Activated CD8-positive, alpha-beta memory T cell treated with anti-CD3 and anti-CD28 coated beads, Interleukin-2, amount 50 U/mL, for 1 hour (primary cell): ENCODE data around the gene ALOXE3.
A peak's percentile ranks its signal among the peaks of the same experiment; 100 is the strongest.

ENCODE experiments used
- DNase-seq: peaks from one replicate; pipeline ENCODE4 v3.0.0-alpha.2; 2020; ENCODE audit errors: extremely low read depth

The ALOXE3 gene

GRCh38 chr17:8153957-8154607 lies 35.8 kb upstream of the ALOXE3 start:
- DNase-seq: peak; percentile 79

- DNase-seq: no peak
Observed at GRCh38 chr17:8153525-8153956, 35.2 kb upstream of the ALOXE3 start.

GRCh38 chr17:8153031-8153451 lies 34.7 kb upstream of the ALOXE3 start:
- no peak for DNase-seq

GRCh38 chr17:8152112-8152775 lies 33.9 kb upstream of the ALOXE3 start, which contains the start of gene PER1:
PER1 (minus strand) TSS chr17:8152404; CDS start chr17:8150706, 1,698 bp downstream.
- DNase-seq: no peak

GRCh38 chr17:8151641-8152111 lies 33.4 kb upstream of the ALOXE3 start:
- no peak for DNase-seq

- peak; percentile 81 for DNase-seq
Observed at GRCh38 chr17:8151120-8151640, 32.9 kb upstream of the ALOXE3 start.

GRCh38 chr17:8150194-8151119 lies 32.1 kb upstream of the ALOXE3 start:
- DNase-seq: no peak

GRCh38 chr17:8149419-8150193 lies 31.3 kb upstream of the ALOXE3 start:
- no peak for DNase-seq

- DNase-seq: no peak
Observed at GRCh38 chr17:8148560-8148959, 30.2 kb upstream of the ALOXE3 start.

GRCh38 chr17:8147805-8148404 lies 29.6 kb upstream of the ALOXE3 start:
- no peak for DNase-seq

- DNase-seq: no peak
Observed at GRCh38 chr17:8147141-8147804, 29.0 kb upstream of the ALOXE3 start.

GRCh38 chr17:8146381-8147140 lies 28.2 kb upstream of the ALOXE3 start:
- DNase-seq: no peak

- no peak for DNase-seq
Observed at GRCh38 chr17:8145811-8146210, 27.5 kb upstream of the ALOXE3 start.

- DNase-seq: no peak
Observed at GRCh38 chr17:8144401-8145231, 26.3 kb upstream of the ALOXE3 start.

GRCh38 chr17:8143581-8144400 lies 25.5 kb upstream of the ALOXE3 start:
- DNase-seq: no peak

GRCh38 chr17:8142887-8143580 lies 24.7 kb upstream of the ALOXE3 start:
- no peak for DNase-seq
